Thoracic aorta (tissue), 2 donors: Measurements from ENCODE around the gene TXLNA. TPM values are rescaled to one million over a fixed set of nuclear protein-coding genes. Genes with fewer than 3 reads are reported as not detected.

Experiments used
- ATAC-seq: fragments of 150-250 bp; one replicate; pipeline ENCODE4 v1.8.0; 2017; ENCODE audit warnings: low read depth; ENCODE audit not compliant: insufficient number of reproducible peaks, low FRiP score
- DNase-seq: peaks from one replicate; pipeline ENCODE4 v3.0.0-alpha.2; 2020; ENCODE audit warnings: low spot score
- H3K27ac ChIP-seq, 2 donors: fragments of 200-600 bp; sonication (generic); 1 replicate in 1 of 2; 2 replicates in 1 of 2; pipeline ENCODE4 v1.5.1; 2016; ENCODE audit warnings: mild to moderate bottlenecking in 2 of 2, moderate library complexity in 2 of 2
- H3K27me3 ChIP-seq: fragments of 200-600 bp; sonication (generic); replicated peaks from 2 replicates; pipeline ENCODE4 v1.6.0; 2016; ENCODE audit warnings: mild to moderate bottlenecking; ENCODE audit not compliant: insufficient read depth
- H3K36me3 ChIP-seq: fragments of 200-600 bp; sonication (generic); one replicate; pipeline ENCODE4 v1.5.1; 2016
- H3K4me1 ChIP-seq, 2 donors: fragments of 200-600 bp; sonication (generic); 1 replicate in 1 of 2; 2 replicates in 1 of 2; pipeline versions ENCODE4 v1.5.1 to v1.6.0; 2016; ENCODE audit warnings: low read depth in 2 of 2, mild to moderate bottlenecking in 1 of 2; ENCODE audit not compliant: control insufficient read depth in 1 of 2
- H3K4me3 ChIP-seq: fragments of 200-600 bp; sonication (generic); 2 replicates; pipeline ENCODE4 v1.5.1; 2016; ENCODE audit warnings: mild to moderate bottlenecking
- H3K9me3 ChIP-seq: fragments of 200-600 bp; sonication (generic); 2 replicates; pipeline ENCODE4 v1.5.1; 2016
- CTCF ChIP-seq: fragments of 200-600 bp; sonication (generic); IDR thresholded peaks from one replicate; pipeline ENCODE4 v1.5.1; 2019; ENCODE audit warnings: antibody characterized with exemption
- total RNA-seq, 2 donors: library from RNA; depleted of rRNA; stranded (reverse); fragments of >200 nt; gene quantifications; one replicate each; pipeline versions ENCODE4 v1.1.0 to v1.2.3, GENCODE V29; 2016

Gene TXLNA
- total RNA-seq, 2 donors from 2014 or later, result 57.5 to 89.5 TPM

GRCh38 chr1:32231843-32232432 lies 52.5 kb downstream of the TXLNA start:
- ATAC-seq (no peak), DNase-seq (no peak)
- Histone ChIP-seq H3K27ac (no peak overlapping the region), H3K9me3 (no peaks in the 10 kb centered on the region), H3K4me3 (no peak overlapping the region), H3K4me1 (no peaks in the 10 kb centered on the region), H3K27me3 (no peaks in the 10 kb centered on the region), H3K36me3 (peaks cover 56% of the 10 kb centered on the region)
- TF ChIP-seq CTCF, result no peak

- Histone ChIP-seq H3K4me1 (no peaks in the 10 kb centered on the region), H3K27me3 (no peaks in the 10 kb centered on the region), H3K9me3 (no peaks in the 10 kb centered on the region), H3K27ac (no peak overlapping the region), H3K4me3 (no peak overlapping the region), H3K36me3 (peaks cover 51% of the 10 kb centered on the region)
- ATAC-seq (no peak), DNase-seq (no peak)
- no peak for TF ChIP-seq CTCF
Measured at GRCh38 chr1:32232558-32233304, 53.3 kb downstream of the TXLNA start.

DNA sequence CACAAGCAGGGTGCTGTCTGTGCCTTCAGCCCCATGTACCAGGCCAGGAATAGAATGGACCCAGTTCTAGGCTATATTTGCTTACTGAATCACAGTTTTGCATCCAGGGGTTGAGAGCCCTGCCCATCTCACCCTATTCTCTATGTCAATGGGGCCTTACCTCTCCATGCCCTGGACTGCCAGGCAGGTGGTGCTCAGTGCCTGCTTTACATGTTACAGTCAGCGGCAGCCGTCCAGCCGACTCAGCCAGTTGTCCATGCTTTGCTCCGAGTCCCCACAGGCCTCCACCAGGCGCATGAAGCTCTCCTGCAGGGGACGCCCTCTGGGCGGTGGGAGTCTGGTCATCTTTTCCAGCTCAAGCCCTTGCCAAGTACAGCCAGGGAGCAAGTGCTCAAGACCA lies 55.3 kb downstream of the TXLNA start:
- H3K27me3 ChIP-seq, result no peaks in the 10 kb centered on the region
- H3K27ac ChIP-seq, result no peak overlapping the region
- no peak for DNase-seq
- ATAC-seq, result no peak
- no peak overlapping the region for H3K4me3 ChIP-seq
- no peak for TF ChIP-seq CTCF
- H3K4me1 ChIP-seq, result no peaks in the 10 kb centered on the region
- peaks cover 30% of the 10 kb centered on the region for H3K36me3 ChIP-seq
- H3K9me3 ChIP-seq, result no peaks in the 10 kb centered on the region

- ATAC-seq (no peak), DNase-seq (no peak)
- H3K27me3 ChIP-seq, result no peaks in the 10 kb centered on the region
- H3K27ac ChIP-seq, result peak overlapping the region in 1 of 2 donors; percentile 75
- H3K9me3 ChIP-seq, result no peaks in the 10 kb centered on the region
- H3K36me3 ChIP-seq, result no peaks in the 10 kb centered on the region
- H3K4me1 ChIP-seq, result peaks cover 5 to 13% of the 10 kb centered on the region in 2 donors
- TF ChIP-seq CTCF, result no peak
- no peak overlapping the region for H3K4me3 ChIP-seq
Measured at GRCh38 chr1:32239337-32239736, 59.9 kb downstream of the TXLNA start.

DNA sequence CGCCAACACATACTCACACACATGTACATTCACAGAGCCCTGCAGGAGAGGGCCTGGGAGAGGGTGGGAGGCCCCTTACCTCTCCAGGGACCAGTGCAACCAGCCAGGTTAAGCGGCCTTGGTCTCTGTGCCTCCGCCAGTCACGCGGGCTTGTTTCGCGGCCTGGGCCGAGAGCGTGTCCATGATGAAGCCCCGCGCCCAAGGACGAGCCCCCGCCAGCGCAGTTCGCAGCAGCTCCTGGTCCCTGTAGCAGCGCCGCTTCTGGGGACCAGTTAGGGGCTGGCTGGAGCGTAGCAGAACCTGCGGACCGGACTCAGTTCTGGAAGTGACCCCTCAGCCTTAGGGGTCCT lies 60.3 kb downstream of the TXLNA start:
- Histone ChIP-seq H3K4me1 (peaks cover 5 to 13% of the 10 kb centered on the region in 2 donors), H3K4me3 (peak overlapping the region; percentile 85), H3K36me3 (no peaks in the 10 kb centered on the region), H3K9me3 (no peaks in the 10 kb centered on the region), H3K27me3 (no peaks in the 10 kb centered on the region), H3K27ac (peak overlapping the region; percentile 75 to 84)
- no peak for TF ChIP-seq CTCF
- ATAC-seq, result no peak
- DNase-seq, result no peak
